Natural killer cell (primary cell): ENCODE measurements around the gene TGFBI. TPM values are rescaled to one million over a fixed set of nuclear protein-coding genes. Genes with fewer than 3 reads are reported as not detected.

Source experiments
- ATAC-seq, 3 donors: fragments of 150-1000 bp in 2 of 3; fragments of 200-7000 bp in 1 of 3; cut with Tn5 transposase; 1 replicate in 1 of 3; 2 replicates in 2 of 3; pipeline ENCODE4 v1.10.0; 2021; ENCODE audit warnings: mild to moderate bottlenecking in 2 of 3, moderate library complexity in 2 of 3
- DNase-seq, 2 donors: peaks; one replicate each; pipeline versions ENCODE4 v3.0.0 to v3.0.0-alpha.2; 2013 to 2021; ENCODE audit warnings: mixed read lengths in 1 of 2
- H3K27ac ChIP-seq: one replicate; pipeline ENCODE4 v1.5.1; 2013; ENCODE audit warnings: mild to moderate bottlenecking, low read length
- H3K27me3 ChIP-seq: one replicate; pipeline ENCODE4 v1.6.1; 2013; ENCODE audit warnings: low read length; ENCODE audit not compliant: control insufficient read depth, insufficient read depth
- H3K36me3 ChIP-seq: one replicate; pipeline ENCODE4 v1.6.1; 2013; ENCODE audit warnings: low read length; ENCODE audit not compliant: control insufficient read depth, insufficient read depth
- H3K4me1 ChIP-seq: one replicate; pipeline ENCODE4 v1.6.1; 2013; ENCODE audit warnings: low read length; ENCODE audit not compliant: control insufficient read depth, insufficient read depth
- H3K4me3 ChIP-seq: one replicate; pipeline ENCODE4 v1.5.1; 2013; ENCODE audit warnings: low read length
- H3K9me3 ChIP-seq: one replicate; pipeline ENCODE4 v1.6.1; 2013; ENCODE audit warnings: low read length; ENCODE audit not compliant: control insufficient read depth, insufficient read depth
- H3K27ac Mint-ChIP-seq, 2 donors: one replicate each; pipeline ENCODE4 v1.8.0; 2022; ENCODE audit warnings: mild to moderate bottlenecking in 2 of 2, mixed read lengths in 2 of 2, moderate library complexity in 1 of 2
- H3K27me3 Mint-ChIP-seq, 2 donors: one replicate each; pipeline ENCODE4 v1.8.0; 2022; ENCODE audit warnings: low read depth in 2 of 2, mixed read lengths in 2 of 2
- H3K36me3 Mint-ChIP-seq: one replicate; pipeline ENCODE4 v1.8.0; 2022; ENCODE audit warnings: mixed read lengths
- H3K4me1 Mint-ChIP-seq, 2 donors: one replicate each; pipeline ENCODE4 v1.8.0; 2022; ENCODE audit warnings: mixed read lengths in 2 of 2
- H3K4me3 Mint-ChIP-seq: one replicate; pipeline ENCODE4 v1.8.0; 2022; ENCODE audit warnings: mild to moderate bottlenecking, moderate library complexity, mixed read lengths
- H3K9me3 Mint-ChIP-seq, 2 donors: one replicate each; pipeline ENCODE4 v1.8.0; 2022; ENCODE audit warnings: mixed read lengths in 2 of 2
- CTCF ChIP-seq: fragments of 200-600 bp; IDR thresholded peaks from one replicate; pipeline ENCODE4 v1.8.0; 2022; ENCODE audit warnings: antibody characterized with exemption
- WGBS: methylation state at CpG from one replicate; pipeline ENCODE4 v1.1.7; 2013; ENCODE audit warnings: missing lambda C conversion rate; ENCODE audit not compliant: insufficient coverage; 5-methylcytosine and 5-hydroxymethylcytosine counted together
- intact Hi-C: fragments of 100-400 bp; cut with micrococcal nuclease; formaldehyde crosslinking; loops from one replicate; pipeline ENCODE4 v1.14.2; 2022
- total RNA-seq, 4 donors: library from RNA; stranded (reverse); fragments of 120-200 nt in 1 of 4; gene quantifications; one replicate each; pipeline versions ENCODE4 v1.2.3 to v1.2.4, GENCODE V29; 2013 to 2022

The TGFBI gene
- total RNA-seq, 3 donors from 2014 or later (not counting 1 experiment from before 2014, with no cell fraction given), result 6.7 to 19.6 (median 18.5) TPM

GRCh38 chr5:135993335-135993879, 35.4 kb upstream of the TGFBI start:
- Histone ChIP-seq H3K27ac (no peak overlapping the region), H3K36me3 (no peaks in the 10 kb centered on the region), H3K4me3 (no peak overlapping the region), H3K9me3 (no peaks in the 10 kb centered on the region), H3K27me3 (no peaks in the 10 kb centered on the region), H3K4me1 (no peaks in the 10 kb centered on the region)
- no peaks in the 10 kb centered on the region for H3K36me3 Mint-ChIP-seq
- no peak for DNase-seq
- H3K4me1 Mint-ChIP-seq, result no peaks in the 10 kb centered on the region
- no peak for TF ChIP-seq CTCF
- no peak overlapping the region for H3K4me3 Mint-ChIP-seq
- ATAC-seq, result no peak
- H3K9me3 Mint-ChIP-seq, result no peaks in the 10 kb centered on the region
- 92% methylated on average over 5 of the region's 6 CpGs for WGBS
- no peak overlapping the region for H3K27ac Mint-ChIP-seq
- H3K27me3 Mint-ChIP-seq, result peaks cover 12 to 58% of the 10 kb centered on the region in 2 donors
- intact Hi-C loops, result no loop called here

GRCh38 chr5:135993880-135994636, 34.7 kb upstream of the TGFBI start:
- Mint-ChIP-seq H3K4me3 (no peak overlapping the region), H3K27me3 (peaks cover 12 to 52% of the 10 kb centered on the region in 2 donors), H3K9me3 (no peaks in the 10 kb centered on the region), H3K4me1 (no peaks in the 10 kb centered on the region), H3K36me3 (no peaks in the 10 kb centered on the region), H3K27ac (no peak overlapping the region)
- TF ChIP-seq CTCF, result no peak
- DNase-seq (no peak), ATAC-seq (no peak)
- Histone ChIP-seq H3K36me3 (no peaks in the 10 kb centered on the region), H3K9me3 (no peaks in the 10 kb centered on the region), H3K4me1 (no peaks in the 10 kb centered on the region), H3K27ac (no peak overlapping the region), H3K4me3 (no peak overlapping the region), H3K27me3 (no peaks in the 10 kb centered on the region)
- intact Hi-C loops, result no loop called here
- WGBS, result 77% methylated on average over 4 of the region's 6 CpGs

GRCh38 chr5:135995976-135996375, 32.8 kb upstream of the TGFBI start:
- no peak for TF ChIP-seq CTCF
- H3K4me3 Mint-ChIP-seq, result no peak overlapping the region
- WGBS, result 93% methylated on average over 3 of the region's 3 CpGs
- H3K27ac Mint-ChIP-seq, result no peak overlapping the region
- H3K4me1 Mint-ChIP-seq, result no peaks in the 10 kb centered on the region
- H3K36me3 ChIP-seq, result no peaks in the 10 kb centered on the region
- H3K4me1 ChIP-seq, result no peaks in the 10 kb centered on the region
- ATAC-seq (no peak), DNase-seq (no peak)
- no peaks in the 10 kb centered on the region for H3K9me3 Mint-ChIP-seq
- H3K4me3 ChIP-seq, result no peak overlapping the region
- no peaks in the 10 kb centered on the region for H3K36me3 Mint-ChIP-seq
- H3K27me3 Mint-ChIP-seq, result peaks cover 7 to 38% of the 10 kb centered on the region in 2 donors
- no peaks in the 10 kb centered on the region for H3K9me3 ChIP-seq
- no peaks in the 10 kb centered on the region for H3K27me3 ChIP-seq
- no peak overlapping the region for H3K27ac ChIP-seq
- intact Hi-C loops, result no loop called here
